ENCODE measurements around the gene CBX4.

GRCh38 chr17:79790805-79791734 is 48.2 kb downstream of the CBX4 start:
- TF ChIP-seq CTCF (IDR thresholded peaks at IDR 0.05 in 8 of 11, conservative IDR thresholded peaks at IDR 0.05 in 3 of 11) (no peak), POLR2A (IDR thresholded peaks at IDR 0.05) (no peak)
